K562 (cell line): ENCODE data around the gene SPTBN4. TPM values are rescaled to one million over a fixed set of nuclear protein-coding genes. Genes with fewer than 3 reads are reported as not detected.

ENCODE experiments used
- C11orf30 ChIP-seq: fragments of 450-650 bp; IDR thresholded peaks from 2 replicates; pipeline ENCODE4 v1.6.1; 2016; ENCODE audit warnings: low read depth, mild to moderate bottlenecking
- CBFA2T2 ChIP-seq: fragments of 450-650 bp; conservative IDR thresholded peaks from 2 replicates; pipeline ENCODE4 v1.6.1; 2017; ENCODE audit warnings: mild to moderate bottlenecking
- CBFA2T3 ChIP-seq: fragments of 450-650 bp; IDR thresholded peaks from 2 replicates; pipeline ENCODE4 v1.6.1; 2017
- CREM ChIP-seq: IDR thresholded peaks from 2 replicates; pipeline ENCODE4 v1.6.1; 2014; ENCODE audit warnings: antibody characterized with exemption, low read depth
- KDM1A ChIP-seq, 2 experiments: fragments of 450-650 bp; IDR thresholded peaks; 2 replicates each; pipeline ENCODE4 v1.6.1; 2016; ENCODE audit warnings: mild to moderate bottlenecking in 2 of 2
- MTA1 ChIP-seq: fragments of 450-650 bp; IDR thresholded peaks from 2 replicates; pipeline ENCODE4 v1.6.1; 2017; ENCODE audit warnings: borderline replicate concordance
- NCOA2 ChIP-seq, 2 experiments: fragments of 450-650 bp; IDR thresholded peaks; 2 replicates each; pipeline ENCODE4 v1.6.1; 2018; ENCODE audit warnings: mild to moderate bottlenecking in 2 of 2, moderate library complexity in 1 of 2; ENCODE audit not compliant: partially characterized antibody in 2 of 2
- PKNOX1 ChIP-seq: fragments of 450-650 bp; IDR thresholded peaks from 2 replicates; pipeline ENCODE4 v1.6.1; 2016
- THRB ChIP-seq: fragments of 450-650 bp; formaldehyde crosslinking; conservative IDR thresholded peaks from 2 replicates; pipeline ENCODE4 v1.4.0; 2022; ENCODE audit warnings: mild to moderate bottlenecking, missing genetic modification characterization
- ZBTB33 ChIP-seq: sonication (generic); formaldehyde crosslinking; IDR thresholded peaks from 2 replicates; pipeline ENCODE4 v1.8.1; 2023; ENCODE audit warnings: mild to moderate bottlenecking, missing genetic modification reagents
- ZBTB40 ChIP-seq, 2 experiments: fragments of 450-650 bp in 1 of 2; sonication (generic) in 1 of 2; formaldehyde crosslinking in 1 of 2; IDR thresholded peaks; 2 replicates each; pipeline versions ENCODE4 v1.7.1 to v1.9.0; 2016 to 2022; ENCODE audit warnings: inconsistent platforms in 1 of 2, mild to moderate bottlenecking in 1 of 2, missing genetic modification reagents in 1 of 2
- ZC3H8 ChIP-seq: fragments of 450-650 bp; IDR thresholded peaks from 2 replicates; pipeline ENCODE4 v1.6.1; 2017
- ZNF146 ChIP-seq: IDR thresholded peaks from one replicate; pipeline ENCODE4 v1.6.1; 2018; ENCODE audit warnings: missing compliant biosample characterization; ENCODE audit not compliant: unreplicated experiment
- ZNF197 ChIP-seq: fragments of 200-800 bp; sonication (Bioruptor generic); IDR thresholded peaks from 2 replicates; pipeline ENCODE4 v1.6.1; 2016; ENCODE audit warnings: low read depth, missing genetic modification characterization, missing compliant biosample characterization
- ZNF431 ChIP-seq: sonication (generic); formaldehyde crosslinking; IDR thresholded peaks from 2 replicates; pipeline ENCODE4 v1.8.0; 2022; ENCODE audit warnings: mild to moderate bottlenecking, missing genetic modification reagents
- ZNF57 ChIP-seq: fragments of 450-650 bp; formaldehyde crosslinking; IDR thresholded peaks from 2 replicates; pipeline ENCODE4 v1.4.0; 2020; ENCODE audit warnings: mild to moderate bottlenecking, moderate library complexity
- polyA plus RNA-seq, 8 experiments: library from polyadenylated mRNA; depleted of rRNA in 4 of 8; stranded (reverse) in 5 of 8; unstranded in 3 of 8; fragments of >200 nt; fragmentation: Nextera tagmentation in 2 of 8; fragmentation: Illumina TruSeq in 1 of 8; extraction: Ambion mirVana in 2 of 8; extraction: Trizol in 1 of 8; gene quantifications; 2 replicates each; pipeline versions ENCODE4 v1.2.1 to v1.2.3, GENCODE V29; 2011 to 2014; ENCODE audit warnings: inconsistent platforms in 1 of 8, missing spikeins in 1 of 8
- total RNA-seq, 7 experiments: library from RNA; depleted of rRNA in 6 of 7; stranded (reverse); fragments of >200 nt in 6 of 7; fragmentation: Illumina TruSeq in 2 of 7; extraction: Trizol in 2 of 7; gene quantifications; 2 replicates each; pipeline versions ENCODE4 v1.2.1 to v1.2.3, GENCODE V29; 2011 to 2021; ENCODE audit warnings: low replicate concordance in 1 of 7

SPTBN4 gene
- total and polyA plus RNA-seq, 9 of the 15 experiments (the other 6 are each of a cell fraction or from before 2014, with no cell fraction given) = 0.01 to 1.5 (median 0.86) TPM

- TF ChIP-seq ZBTB33 (CRISPR knock-in tag) (no peak), ZNF57 (CRISPR knock-in tag) (no peak), ZNF431 (no peak), CBFA2T2 (no peak), CREM (peak; percentile 93), KDM1A (IDR thresholded peaks at IDR 0.05) (no peak), MTA1 (peak; percentile 56; the same call in 1 of the 2 replicates), ZNF146 (CRISPR knock-in tag) (no peak), CBFA2T3 (no peak), NCOA2 (IDR thresholded peaks at IDR 0.05; ENCODE audit: partially characterized antibody in 2 of 2) (no peak), THRB (CRISPR knock-in tag) (no peak), ZBTB40 (IDR thresholded peaks at IDR 0.05) (peak; percentile 83), ZBTB40 (CRISPR knock-in tag; IDR thresholded peaks at IDR 0.05) (no peak), C11orf30 (no peak), ZNF197 (CRISPR knock-in tag) (peak; percentile 63; the same call in 1 of the 2 replicates), PKNOX1 (peak; percentile 46), ZC3H8 (no peak)
These were observed 111.7 kb downstream of the SPTBN4 start (continued) for GRCh38 chr19:40578442-40578908.
